WI38 (cell line): ENCODE results near the gene WDR59.

Experiments used
- H3K4me3 ChIP-seq: 2 replicates; pipeline ENCODE4 v1.5.1; 2011; ENCODE audit warnings: low read depth, mild to moderate bottlenecking, control low read depth, low read length
- CTCF ChIP-seq: IDR thresholded peaks from 2 replicates; pipeline ENCODE4 v1.5.1; 2012; ENCODE audit warnings: low read depth, mild to moderate bottlenecking, control low read depth, low read length

Gene WDR59

DNA sequence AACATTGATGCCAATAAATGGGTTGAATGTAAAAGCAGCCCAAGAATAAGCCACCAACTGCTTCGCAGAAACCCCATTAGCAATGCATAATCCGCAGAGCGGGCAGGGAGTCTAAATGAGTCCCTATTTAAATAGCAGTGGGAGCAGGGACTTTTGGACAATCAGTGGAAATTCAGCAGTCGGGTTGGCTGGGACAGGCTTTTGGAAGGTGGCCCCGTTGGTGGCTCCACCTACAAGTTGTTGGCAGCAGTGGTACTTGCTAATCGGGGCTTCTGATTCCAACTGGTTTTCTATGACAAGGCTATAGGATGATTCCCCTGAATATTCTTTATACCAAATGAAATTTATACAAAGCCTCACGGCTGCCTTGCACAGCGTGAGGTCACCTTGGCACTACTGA, 86.3 kb downstream of the WDR59 start:
- no peak overlapping the region for H3K4me3 ChIP-seq
- TF ChIP-seq CTCF: no peak

- no peak overlapping the region for H3K4me3 ChIP-seq
- no peak for TF ChIP-seq CTCF
Measured at GRCh38 chr16:74896389-74897370, 88.2 kb downstream of the WDR59 start.

- no peak overlapping the region for H3K4me3 ChIP-seq
- TF ChIP-seq CTCF: no peak
Measured at GRCh38 chr16:74893541-74893940, 91.4 kb downstream of the WDR59 start.

- H3K4me3 ChIP-seq: no peak overlapping the region
- no peak for TF ChIP-seq CTCF
Measured at GRCh38 chr16:74892574-74893461, 92.1 kb downstream of the WDR59 start.

DNA sequence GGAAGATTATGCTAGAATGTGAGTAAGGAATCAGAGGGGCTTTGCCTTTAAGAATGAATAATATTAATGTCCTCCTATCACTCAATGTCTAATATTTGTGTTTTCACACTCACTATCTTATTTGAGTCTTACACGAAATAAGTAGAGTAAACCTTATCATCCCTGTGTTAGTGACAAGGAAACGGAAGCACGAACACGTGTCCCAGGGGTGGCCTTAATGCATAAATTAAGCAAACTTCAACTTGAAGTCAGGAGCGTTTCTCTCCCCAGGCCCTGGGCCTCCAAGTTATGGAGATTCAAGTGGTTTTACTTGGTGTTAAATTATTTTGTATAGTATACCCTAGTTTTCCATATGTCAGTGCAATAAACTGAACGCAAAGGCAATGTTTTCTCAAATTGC, 96.0 kb downstream of the WDR59 start:
- no peak for TF ChIP-seq CTCF
- no peak overlapping the region for H3K4me3 ChIP-seq

DNA sequence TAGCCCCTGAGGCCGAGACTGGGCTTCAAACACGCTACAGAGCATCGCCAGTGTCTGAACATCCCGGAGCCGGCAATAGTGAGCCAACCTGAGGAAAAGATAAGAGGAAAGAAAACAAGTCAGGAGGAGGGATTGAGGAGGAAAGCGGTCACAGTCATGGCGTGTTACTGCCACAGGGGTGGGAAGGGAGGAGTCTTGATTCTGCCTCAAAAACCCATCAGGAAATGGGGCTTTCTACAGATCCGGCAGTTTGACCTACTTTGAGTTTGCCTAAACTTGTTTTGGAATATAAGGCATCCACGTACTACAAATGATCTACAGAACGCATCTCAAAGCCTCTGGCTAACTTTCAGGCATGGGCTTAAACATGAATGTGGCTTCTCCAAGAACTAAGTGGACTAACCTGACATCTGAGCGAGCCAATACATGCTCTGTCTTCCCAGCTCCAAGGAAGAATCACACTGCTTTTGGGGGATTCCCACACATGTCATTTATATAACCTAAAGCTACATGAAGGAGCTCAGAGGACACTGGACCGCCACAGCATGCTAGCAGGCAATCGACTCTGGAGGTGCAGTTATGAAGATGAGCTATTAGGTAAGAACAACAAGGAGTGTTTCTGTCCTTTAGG, 96.6 kb downstream of the WDR59 start:
- no peak for TF ChIP-seq CTCF
- no peak overlapping the region for H3K4me3 ChIP-seq
